ENCODE results near the gene RAPGEF2.

GRCh38 chr4:159062381-159062780, 40.5 kb upstream of the RAPGEF2 start:
- TF ChIP-seq CTCF (IDR thresholded peaks at IDR 0.05), result no peak
- no peak for TF ChIP-seq ZFX (IDR thresholded peaks at IDR 0.05; ENCODE audit: borderline replicate concordance)

All from 22Rv1 (cell line).